HT1080 (cell line): ENCODE data around the gene MAST4. TPM values are rescaled to one million over a fixed set of nuclear protein-coding genes. Genes with fewer than 3 reads are reported as not detected.
A peak's percentile ranks its signal among the peaks of the same experiment; 100 is the strongest.

Experiments
- DNase-seq: peaks from one replicate; pipeline ENCODE4 v3.0.0-alpha.2; 2015; ENCODE audit warnings: low read depth
- polyA plus RNA-seq, 2 experiments: library from polyadenylated mRNA; depleted of rRNA; stranded (reverse); fragments of >200 nt; gene quantifications; 2 replicates each; pipeline ENCODE4 v1.2.3, GENCODE V29; 2015
- total RNA-seq: library from RNA; depleted of rRNA; stranded (reverse); fragments of >200 nt; shearing (Covaris generic); gene quantifications from 2 replicates; pipeline ENCODE4 v1.2.3, GENCODE V29; 2014; rRNA removed

Gene MAST4
- 7.6 and 8.7 TPM in 2 replicates for total RNA-seq
- 8.2 and 10.7 TPM in 2 replicates for polyA plus RNA-seq (2015; cell fraction: cytosol; rRNA removed)
- polyA plus RNA-seq (2015; cell fraction: nucleus; rRNA removed): 23.1 and 30.3 TPM in 2 replicates

GRCh38 chr5:66595756-66596635 lies at the start of gene MAST4:
MAST4 (plus strand) TSS chr5:66596393; CDS start chr5:66596656, 263 bp downstream.
- peak; percentile 68 for DNase-seq

GRCh38 chr5:66546541-66546940 lies 49.7 kb upstream of the MAST4 start:
- DNase-seq: no peak

DNA sequence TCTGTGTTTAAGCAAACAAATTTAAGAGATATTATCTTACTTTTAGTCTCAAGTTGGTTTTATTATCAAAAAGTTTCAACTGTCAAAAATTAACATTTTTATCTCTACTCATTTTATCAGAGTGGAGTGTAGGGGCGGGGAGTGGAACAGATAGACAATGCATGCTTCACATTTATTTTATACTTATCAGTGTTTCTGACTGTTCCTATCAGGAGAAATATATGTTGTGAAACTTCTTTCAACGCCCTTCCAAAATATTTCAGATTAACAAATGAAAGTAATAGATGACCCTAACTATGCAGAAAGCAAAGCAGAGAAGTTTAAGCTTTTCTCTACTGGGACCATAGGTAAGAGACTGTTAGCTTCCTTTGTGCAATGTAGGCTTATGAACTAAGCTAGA lies 44.9 kb upstream of the MAST4 start:
- no peak for DNase-seq

- DNase-seq: no peak
These were observed 44.2 kb upstream of the MAST4 start for GRCh38 chr5:66551945-66552344.

DNA sequence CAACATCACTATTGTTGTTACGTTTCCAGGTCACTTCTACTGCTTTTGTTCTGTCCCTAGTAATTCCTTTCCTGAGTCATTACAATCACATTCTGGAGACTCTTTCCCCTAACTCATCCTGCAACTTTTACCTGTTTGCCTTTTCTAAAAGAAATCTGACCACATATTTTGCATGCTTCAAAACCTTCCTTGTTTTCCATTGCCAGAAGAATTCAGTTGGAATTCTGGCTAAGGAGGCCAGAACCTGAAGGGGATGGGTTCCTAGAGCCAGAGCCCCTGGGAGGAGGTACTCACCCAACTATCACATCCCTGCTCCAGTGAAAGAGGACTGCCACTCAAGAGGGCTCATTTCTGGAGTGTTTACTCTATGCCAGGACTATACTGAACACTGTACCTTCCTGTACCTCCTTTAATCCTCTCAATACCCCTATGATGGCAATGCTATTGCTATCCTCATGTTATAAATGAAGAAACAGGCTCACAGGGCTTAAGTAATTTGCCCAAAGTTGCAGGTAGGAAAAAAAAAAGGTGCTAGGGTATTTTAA lies 42.8 kb upstream of the MAST4 start:
- no peak for DNase-seq

DNA sequence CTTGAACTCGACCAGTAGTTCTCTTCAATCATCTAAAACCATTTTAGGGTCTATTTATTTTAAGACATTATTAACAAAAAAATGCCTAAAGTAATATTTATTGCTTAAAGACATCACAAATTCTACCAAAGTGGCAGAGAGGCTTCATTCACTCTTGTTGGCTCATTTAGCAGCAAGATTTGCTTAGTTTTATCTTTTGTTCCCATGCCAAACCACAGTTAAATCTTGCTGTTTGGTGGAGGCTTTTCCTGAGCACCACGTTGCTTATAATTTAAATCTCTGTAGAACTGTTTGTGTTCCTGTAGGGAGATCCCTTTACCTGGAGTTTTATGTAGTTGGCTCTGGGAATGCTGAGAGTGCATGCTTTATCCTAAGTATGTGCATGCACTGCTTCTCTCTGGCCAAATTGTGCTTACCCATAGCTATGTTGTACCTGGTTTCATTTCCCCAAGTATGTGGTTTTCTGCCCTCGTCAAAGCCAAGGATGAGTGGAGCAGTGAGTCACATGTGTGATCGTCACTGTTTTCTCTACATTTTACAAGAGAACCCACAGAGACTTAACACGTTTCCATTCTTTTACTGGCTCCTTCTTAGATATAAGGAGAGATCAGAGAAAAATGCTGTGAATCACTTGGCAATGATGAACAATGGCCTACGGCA lies 42.1 kb upstream of the MAST4 start:
- DNase-seq: peak; percentile 89

DNA sequence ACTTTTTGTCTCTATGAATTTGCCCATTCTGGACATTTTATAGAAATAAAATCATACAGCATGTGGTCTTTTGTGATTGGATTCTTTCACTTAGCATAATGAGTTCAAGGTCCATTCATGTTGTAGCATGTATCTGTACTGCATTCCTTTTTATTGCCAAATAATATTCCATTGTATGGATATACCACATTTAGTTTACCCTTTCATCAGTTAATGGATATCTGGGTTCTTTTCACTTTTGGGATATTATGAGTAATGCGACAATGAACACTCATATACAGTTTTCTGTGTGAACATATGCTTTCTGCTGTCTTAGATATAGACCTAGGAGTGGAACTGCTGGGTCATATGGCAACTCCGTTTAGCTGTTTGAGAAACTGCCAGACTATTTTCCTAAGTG lies 41.3 kb upstream of the MAST4 start:
- DNase-seq: no peak

- DNase-seq: no peak
These were observed 37.6 kb upstream of the MAST4 start for GRCh38 chr5:66558560-66558959.

DNA sequence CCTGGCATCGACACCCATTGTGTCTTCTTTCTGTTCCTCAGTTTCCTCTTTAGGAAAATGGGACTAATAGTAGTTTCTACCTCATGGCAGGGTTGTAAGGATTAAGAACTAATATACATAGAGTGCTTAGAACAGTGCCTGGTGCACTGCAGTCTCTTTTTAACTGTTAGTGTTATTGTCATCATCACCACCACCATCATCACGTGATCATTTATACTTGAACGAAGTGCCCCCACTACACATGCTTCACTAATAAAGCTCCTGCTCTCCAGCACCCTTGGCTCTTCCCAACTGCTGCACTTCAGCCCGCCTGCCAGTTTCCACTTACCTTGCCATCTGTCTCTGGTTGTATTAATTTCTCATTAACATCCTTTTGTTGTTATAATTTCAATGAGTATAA lies 35.8 kb upstream of the MAST4 start:
- DNase-seq: no peak

- no peak for DNase-seq
These were observed 34.8 kb upstream of the MAST4 start for GRCh38 chr5:66561256-66561990.

GRCh38 chr5:66565878-66566277 lies 30.3 kb upstream of the MAST4 start:
- DNase-seq: peak; percentile 62

- no peak for DNase-seq
These were observed 28.7 kb upstream of the MAST4 start for GRCh38 chr5:66567474-66567873.

DNA sequence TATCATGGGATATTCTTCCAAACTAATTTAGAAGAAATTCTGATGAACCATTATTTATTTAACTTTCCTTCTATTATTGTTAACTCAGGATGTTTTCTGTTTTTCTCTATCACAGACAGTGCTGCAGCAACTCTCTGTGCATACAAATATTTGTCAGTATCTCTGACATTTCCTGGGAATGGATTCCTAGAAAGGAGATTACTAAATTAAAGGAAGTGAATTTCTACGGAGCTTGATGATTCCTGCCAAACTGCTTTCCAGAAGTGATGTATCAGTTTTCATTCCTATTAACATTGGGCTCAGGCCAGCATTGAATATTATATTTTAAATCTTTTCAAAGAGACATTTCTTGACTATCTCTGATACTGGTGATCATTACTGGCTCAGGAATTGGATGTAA lies 26.0 kb upstream of the MAST4 start:
- no peak for DNase-seq

- DNase-seq: no peak
These were observed 22.5 kb upstream of the MAST4 start for GRCh38 chr5:66573733-66574132.

GRCh38 chr5:66582499-66583165 lies 13.6 kb upstream of the MAST4 start:
- peak; percentile 25 for DNase-seq

GRCh38 chr5:66585291-66585690 lies 10.9 kb upstream of the MAST4 start:
- no peak for DNase-seq

GRCh38 chr5:66587771-66588170 lies 8.4 kb upstream of the MAST4 start:
- DNase-seq: no peak

GRCh38 chr5:66596636-66597182 lies 516 bp downstream of the MAST4 start:
- no peak for DNase-seq

DNA sequence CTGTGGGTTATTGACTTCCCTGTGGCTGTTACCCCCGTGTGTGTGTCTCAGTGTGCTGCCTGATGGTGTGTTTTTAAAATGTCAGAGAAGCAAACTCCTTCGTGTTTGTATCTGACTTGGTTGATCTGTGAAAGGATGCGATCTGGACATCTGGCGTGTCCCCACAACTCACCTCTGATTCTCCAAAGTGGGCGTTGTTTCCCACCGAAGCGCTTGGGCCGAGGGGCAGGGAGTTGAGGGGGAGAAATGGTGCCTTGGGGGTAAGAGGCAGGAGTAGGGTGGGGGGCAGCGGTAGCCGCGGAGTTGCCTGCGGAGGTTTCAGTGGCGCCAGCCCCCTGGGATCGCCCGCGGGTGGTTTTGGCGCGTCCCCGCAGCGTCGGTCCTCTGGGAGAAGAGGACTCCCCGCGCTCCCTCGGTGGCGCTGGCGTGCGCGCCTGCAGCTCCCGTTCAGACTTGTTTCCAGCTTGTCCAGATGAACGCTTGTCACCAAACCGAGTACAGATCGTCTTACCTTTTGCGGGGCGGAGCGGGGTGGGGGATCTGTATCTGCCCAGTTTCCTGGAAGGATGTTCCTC lies 1.1 kb downstream of the MAST4 start:
- no peak for DNase-seq

GRCh38 chr5:66602621-66603020 lies 6.4 kb downstream of the MAST4 start:
- no peak for DNase-seq
